Lung (tissue), 12 donors: ENCODE results near the gene CLCNKA. TPM values are rescaled to one million over a fixed set of nuclear protein-coding genes. Genes with fewer than 3 reads are reported as not detected.

Experiments
- ATAC-seq: fragments of 200-7000 bp; cut with Tn5 transposase; one replicate; pipeline ENCODE4 v1.9.1; 2020; ENCODE audit warnings: moderate number of reproducible peaks; ENCODE audit not compliant: insufficient read depth, low FRiP score
- DNase-seq, 3 donors: peaks; one replicate each; pipeline ENCODE4 v3.0.0-alpha.2; 2013 to 2017
- H3K27ac ChIP-seq, 2 donors: one replicate each; pipeline ENCODE4 v1.5.1; 2013; ENCODE audit warnings: mild to moderate bottlenecking in 2 of 2, moderate library complexity in 2 of 2, control low read depth in 1 of 2, inconsistent platforms in 1 of 2, low read depth in 1 of 2, low read length in 1 of 2
- H3K27me3 ChIP-seq, 3 donors: one replicate each; pipeline ENCODE4 v1.5.1; 2013; ENCODE audit warnings: low read length in 2 of 3; ENCODE audit not compliant: control insufficient read depth in 3 of 3, insufficient read depth in 3 of 3
- H3K36me3 ChIP-seq, 4 donors: one replicate each; pipeline ENCODE4 v1.5.1; 2013; ENCODE audit warnings: low read length in 4 of 4, mild to moderate bottlenecking in 1 of 4, moderate library complexity in 1 of 4; ENCODE audit not compliant: control insufficient read depth in 4 of 4, insufficient read depth in 4 of 4
- H3K4me1 ChIP-seq, 5 donors: one replicate each; pipeline ENCODE4 v1.5.1; 2013; ENCODE audit warnings: low read length in 5 of 5, mild to moderate bottlenecking in 2 of 5, moderate library complexity in 1 of 5; ENCODE audit not compliant: control insufficient read depth in 5 of 5, insufficient read depth in 5 of 5
- H3K4me3 ChIP-seq: one replicate; pipeline ENCODE4 v1.5.1; 2013; ENCODE audit warnings: mild to moderate bottlenecking, control low read depth, moderate library complexity
- H3K9ac ChIP-seq, 2 donors: one replicate each; pipeline ENCODE4 v1.5.1; 2013; ENCODE audit warnings: low read length in 2 of 2, control low read depth in 1 of 2; ENCODE audit not compliant: insufficient read depth in 1 of 2
- H3K9me3 ChIP-seq, 4 donors: one replicate each; pipeline ENCODE4 v1.5.1; 2013; ENCODE audit warnings: low read length in 3 of 4, mild to moderate bottlenecking in 1 of 4, moderate library complexity in 1 of 4; ENCODE audit not compliant: control insufficient read depth in 4 of 4, insufficient read depth in 3 of 4
- CTCF ChIP-seq: IDR thresholded peaks from 2 replicates; pipeline ENCODE4 v1.5.1; 2012; ENCODE audit warnings: mild to moderate bottlenecking; ENCODE audit errors: control extremely low read depth, extremely low read depth
- WGBS, 2 donors: extraction: QIAGEN DNeasy Blood & Tissue Kit; methylation state at CpG; one replicate each; pipeline ENCODE4 v1.1.7; 2013; 5-methylcytosine and 5-hydroxymethylcytosine counted together
- polyA plus RNA-seq, 2 donors: library from polyadenylated mRNA; stranded (reverse); fragments of 200-250 nt; gene quantifications; one replicate each; pipeline ENCODE4 v1.2.1, GENCODE V29; 2013
- total RNA-seq, 2 donors: library from RNA; depleted of rRNA in 1 of 2; stranded (reverse); fragments of >200 nt in 1 of 2; gene quantifications; one replicate each; pipeline ENCODE4 v1.2.1, GENCODE V29; 2014 to 2021
- donor health status: control.
- donor health status: control.
- donor health status: Bipolar disorder and iron deficiency.
- donor health status: healthy.
- donor health status: DM: yes; HTN: yes; CAD: no.

The CLCNKA gene
- total and polyA plus RNA-seq, 4 donors = 0.10 to 1.3 (median 0.17) TPM; not detected in 1

DNA sequence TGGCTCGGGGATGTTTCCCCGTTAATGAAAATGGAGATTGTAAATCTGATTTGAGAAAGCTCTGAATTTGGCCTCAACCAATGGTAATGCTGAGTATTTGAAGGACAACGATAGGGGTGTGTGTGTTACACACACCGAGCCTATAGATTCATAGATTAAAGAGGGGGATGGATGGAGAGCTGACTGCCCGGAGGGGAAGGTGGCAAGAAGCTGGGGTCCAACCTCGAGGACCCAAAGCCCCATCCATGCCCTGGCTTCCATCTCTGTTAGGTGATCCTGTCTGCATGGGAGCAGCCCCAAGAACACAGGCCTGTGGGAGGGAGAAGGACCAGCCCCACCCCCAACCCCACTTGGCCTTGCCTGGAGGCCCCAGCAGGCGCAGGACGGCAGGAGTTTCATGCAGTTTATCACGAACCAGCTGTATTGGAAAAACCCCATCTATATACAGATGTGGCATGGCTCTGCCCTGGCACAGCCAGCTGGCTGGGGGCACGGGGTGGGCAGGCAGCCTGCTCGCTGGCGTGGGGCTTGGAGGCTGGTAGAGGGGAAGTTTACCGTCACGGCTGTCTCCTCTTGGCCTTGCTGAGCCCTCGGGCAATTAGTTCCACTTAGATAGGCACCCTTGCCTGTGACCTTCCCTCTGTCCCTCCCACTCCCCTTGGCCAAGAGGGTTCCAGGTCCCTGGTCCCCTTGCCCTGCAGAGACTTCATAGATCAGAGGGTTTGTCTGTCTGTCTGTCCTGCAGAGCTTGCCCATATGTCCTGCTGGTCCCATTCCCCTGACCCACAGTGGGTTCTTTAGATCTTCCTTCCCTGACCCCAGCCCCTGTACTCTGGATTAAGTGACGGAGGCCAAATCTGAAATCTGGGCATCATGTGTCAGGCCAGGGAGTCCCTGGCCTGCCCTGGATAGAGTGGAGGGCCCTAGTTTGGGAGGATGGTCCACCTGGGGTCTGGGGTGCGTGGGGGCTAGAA is 7.0 kb upstream of the CLCNKA start:
- WGBS, 2 donors = 65 to 74% methylated on average over 17 of the region's 17 CpGs

GRCh38 chr1:16015491-16015890 is 6.3 kb upstream of the CLCNKA start:
- 95 to 96% methylated on average over 23 to 25 of the region's 25 CpGs for WGBS, 2 donors
- Histone ChIP-seq H3K9ac (no peak overlapping the region), H3K4me3 (no peak overlapping the region), H3K9me3 (no peaks in the 10 kb centered on the region), H3K36me3 (no peaks in the 10 kb centered on the region), H3K27me3 (no peaks in the 10 kb centered on the region), H3K4me1 (peaks cover 0 to 32% (median 10%) of the 10 kb centered on the region in 5 donors), H3K27ac (peak overlapping the region in 1 of 2 donors; percentile 97)
- ATAC-seq (no peak), DNase-seq (no peak)
- no peak for TF ChIP-seq CTCF

More for the DNA sequence above, 7.0 kb upstream of the CLCNKA start:
- DNase-seq (peak in 2 of 3 donors; percentile 27 to 50), ATAC-seq (no peak)
- H3K9me3 ChIP-seq = no peaks in the 10 kb centered on the region
- no peak for TF ChIP-seq CTCF
- H3K27ac ChIP-seq = peak overlapping the region in 1 of 2 donors; percentile 97
- no peak overlapping the region for H3K4me3 ChIP-seq
- H3K9ac ChIP-seq = no peak overlapping the region
- H3K27me3 ChIP-seq = no peaks in the 10 kb centered on the region
- no peaks in the 10 kb centered on the region for H3K36me3 ChIP-seq
- peaks cover 0 to 32% (median 10%) of the 10 kb centered on the region in 5 donors for H3K4me1 ChIP-seq

- TF ChIP-seq CTCF = no peak
- 83 to 86% methylated on average over 22 to 23 of the region's 23 CpGs for WGBS, 2 donors
- peak overlapping the region; percentile 21 to 97 for H3K27ac ChIP-seq
- no peak overlapping the region for H3K4me3 ChIP-seq
- DNase-seq = no peak
- no peaks in the 10 kb centered on the region for H3K36me3 ChIP-seq
- peaks cover 0 to 32% (median 10%) of the 10 kb centered on the region in 5 donors for H3K4me1 ChIP-seq
- no peak overlapping the region for H3K9ac ChIP-seq
- no peaks in the 10 kb centered on the region for H3K9me3 ChIP-seq
- ATAC-seq = no peak
- H3K27me3 ChIP-seq = no peaks in the 10 kb centered on the region
Observed at GRCh38 chr1:16015960-16016901, 5.6 kb upstream of the CLCNKA start.
